Measurements from ENCODE around the gene EIF5. TPM values are rescaled to one million over a fixed set of nuclear protein-coding genes. Genes with fewer than 3 reads are reported as not detected.
A peak's percentile ranks its signal among the peaks of the same experiment; 100 is the strongest.

The EIF5 gene
- total and polyA plus RNA-seq, 2 experiments from 2014 or later = 151 to 331 TPM

GRCh38 chr14:103334644-103335622, 896 bp downstream of the EIF5 start:
- WGBS (ENCODE audit: low lambda C conversion rate, missing lambda C conversion rate) = 1% methylated on average over 52 of the region's 97 CpGs
- Histone ChIP-seq H3K9me3 (ENCODE audit: low read depth) (no peaks in the 10 kb centered on the region), H3K4me1 (ENCODE audit: insufficient read depth) (peaks cover 18% of the 10 kb centered on the region), H3K4me2 (peak overlapping the region; percentile 84), H3K27me3 (no peaks in the 10 kb centered on the region), H3K4me3 (peak overlapping the region; percentile 95), H2AFZ (no peak overlapping the region), H3K79me2 (peaks cover 72% of the 10 kb centered on the region), H3K9me2 (replicated peaks; ENCODE audit: insufficient read depth) (no peaks in the 10 kb centered on the region), H3K27ac (peak overlapping the region; percentile 99), H4K20me1 (ENCODE audit: insufficient read depth, poor library complexity, severe bottlenecking) (peaks cover 53% of the 10 kb centered on the region), H3K36me3 (replicated peaks; ENCODE audit: insufficient read depth, low read depth) (peaks cover 13% of the 10 kb centered on the region)
- TF ChIP-seq EZH2 (IDR thresholded peaks at IDR 0.05; ENCODE audit: borderline replicate concordance) (no peak), EZH2phosphoT487 (IDR thresholded peaks at IDR 0.05; ENCODE audit: low read depth, severe bottlenecking, unreplicated experiment) (no peak)
- TF ChIP-seq, protein P1, sequence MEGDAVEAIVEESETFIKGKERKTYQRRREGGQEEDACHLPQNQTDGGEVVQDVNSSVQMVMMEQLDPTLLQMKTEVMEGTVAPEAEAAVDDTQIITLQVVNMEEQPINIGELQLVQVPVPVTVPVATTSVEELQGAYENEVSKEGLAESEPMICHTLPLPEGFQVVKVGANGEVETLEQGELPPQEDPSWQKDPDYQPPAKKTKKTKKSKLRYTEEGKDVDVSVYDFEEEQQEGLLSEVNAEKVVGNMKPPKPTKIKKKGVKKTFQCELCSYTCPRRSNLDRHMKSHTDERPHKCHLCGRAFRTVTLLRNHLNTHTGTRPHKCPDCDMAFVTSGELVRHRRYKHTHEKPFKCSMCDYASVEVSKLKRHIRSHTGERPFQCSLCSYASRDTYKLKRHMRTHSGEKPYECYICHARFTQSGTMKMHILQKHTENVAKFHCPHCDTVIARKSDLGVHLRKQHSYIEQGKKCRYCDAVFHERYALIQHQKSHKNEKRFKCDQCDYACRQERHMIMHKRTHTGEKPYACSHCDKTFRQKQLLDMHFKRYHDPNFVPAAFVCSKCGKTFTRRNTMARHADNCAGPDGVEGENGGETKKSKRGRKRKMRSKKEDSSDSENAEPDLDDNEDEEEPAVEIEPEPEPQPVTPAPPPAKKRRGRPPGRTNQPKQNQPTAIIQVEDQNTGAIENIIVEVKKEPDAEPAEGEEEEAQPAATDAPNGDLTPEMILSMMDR (IDR thresholded peaks at IDR 0.05; ENCODE audit: poor library complexity) = no peak
- DNase-seq (ENCODE audit: low spot score) = peak; percentile 90

DNA sequence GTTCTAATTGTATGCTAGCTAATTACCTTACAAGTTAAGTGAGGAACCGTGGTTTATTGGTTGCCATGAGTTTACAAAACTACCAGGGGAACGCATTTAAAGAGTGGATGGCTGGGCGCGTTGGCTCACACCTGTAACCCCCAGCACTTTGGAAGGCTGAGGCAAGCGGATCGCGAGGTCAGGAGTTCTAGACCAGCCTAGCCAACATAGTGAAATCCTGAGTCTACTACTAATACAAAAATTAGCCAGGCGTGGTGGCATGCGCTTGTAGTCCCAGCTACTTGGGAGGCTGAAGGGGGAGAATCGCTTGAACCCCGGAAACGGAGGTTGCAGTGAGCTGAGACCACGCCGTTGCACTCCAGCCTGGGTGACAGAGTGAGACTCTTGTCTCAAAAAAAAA, 2.2 kb downstream of the EIF5 start:
- H3K9me2 ChIP-seq (replicated peaks; ENCODE audit: insufficient read depth) = no peaks in the 10 kb centered on the region
- H3K4me2 ChIP-seq = peak overlapping the region; percentile 84
- peaks cover 20% of the 10 kb centered on the region for H3K36me3 ChIP-seq (replicated peaks; ENCODE audit: insufficient read depth, low read depth)
- H3K27me3 ChIP-seq = no peaks in the 10 kb centered on the region
- DNase-seq (ENCODE audit: low spot score) = no peak
- H3K9me3 ChIP-seq (ENCODE audit: low read depth) = no peaks in the 10 kb centered on the region
- H2AFZ ChIP-seq = no peak overlapping the region
- 94% methylated on average over 14 of the region's 14 CpGs for WGBS (ENCODE audit: low lambda C conversion rate, missing lambda C conversion rate)
- no peak overlapping the region for H3K27ac ChIP-seq
- H3K4me1 ChIP-seq (ENCODE audit: insufficient read depth) = peaks cover 18% of the 10 kb centered on the region
- TF ChIP-seq, protein P1 (IDR thresholded peaks at IDR 0.05; ENCODE audit: poor library complexity) = no peak
- TF ChIP-seq EZH2 (IDR thresholded peaks at IDR 0.05; ENCODE audit: borderline replicate concordance) = no peak
- TF ChIP-seq EZH2phosphoT487 (IDR thresholded peaks at IDR 0.05; ENCODE audit: low read depth, severe bottlenecking, unreplicated experiment) = no peak
- H3K4me3 ChIP-seq = peak overlapping the region; percentile 95
- peaks cover 80% of the 10 kb centered on the region for H3K79me2 ChIP-seq
- H4K20me1 ChIP-seq (ENCODE audit: insufficient read depth, poor library complexity, severe bottlenecking) = peaks cover 64% of the 10 kb centered on the region

- Histone ChIP-seq H4K20me1 (ENCODE audit: insufficient read depth, poor library complexity, severe bottlenecking) (peaks cover 80% of the 10 kb centered on the region), H3K4me2 (no peak overlapping the region), H3K36me3 (replicated peaks; ENCODE audit: insufficient read depth, low read depth) (peaks cover 21% of the 10 kb centered on the region), H3K9me2 (replicated peaks; ENCODE audit: insufficient read depth) (no peaks in the 10 kb centered on the region), H3K4me1 (ENCODE audit: insufficient read depth) (peaks cover 12% of the 10 kb centered on the region), H3K9me3 (ENCODE audit: low read depth) (no peaks in the 10 kb centered on the region), H2AFZ (no peak overlapping the region), H3K27ac (no peak overlapping the region), H3K27me3 (no peaks in the 10 kb centered on the region), H3K79me2 (peaks cover 65% of the 10 kb centered on the region), H3K4me3 (no peak overlapping the region)
- WGBS (ENCODE audit: low lambda C conversion rate, missing lambda C conversion rate) = 92% methylated on average over 3 of the region's 3 CpGs
- TF ChIP-seq, protein P1 (IDR thresholded peaks at IDR 0.05; ENCODE audit: poor library complexity) = no peak
- TF ChIP-seq EZH2phosphoT487 (IDR thresholded peaks at IDR 0.05; ENCODE audit: low read depth, severe bottlenecking, unreplicated experiment) (no peak), EZH2 (IDR thresholded peaks at IDR 0.05; ENCODE audit: borderline replicate concordance) (no peak)
- DNase-seq (ENCODE audit: low spot score) = no peak
These were observed 3.8 kb downstream of the EIF5 start for GRCh38 chr14:103337794-103338193.

Measured in hepatocyte (in vitro differentiated cells).